Ascending aorta (tissue), 2 donors: ENCODE measurements around the gene PCDHB2. TPM values are rescaled to one million over a fixed set of nuclear protein-coding genes. Genes with fewer than 3 reads are reported as not detected.
"Not testable (repeated sequence)": the region's sequence is repeated elsewhere in the genome, so short reads cannot be mapped to it uniquely, and the experiment has no call there.

ENCODE experiments used
- DNase-seq, 2 donors: peaks; one replicate each; pipeline ENCODE4 v3.0.0-alpha.2; 2019; ENCODE audit warnings: low spot score in 2 of 2
- H3K27ac ChIP-seq, 2 donors: fragments of 200-600 bp; sonication (generic); one replicate each; pipeline ENCODE4 v1.5.1; 2016 to 2017; ENCODE audit warnings: mild to moderate bottlenecking in 1 of 2
- H3K27me3 ChIP-seq: fragments of 200-600 bp; sonication (generic); one replicate; pipeline ENCODE4 v1.5.1; 2017
- H3K36me3 ChIP-seq, 2 donors: fragments of 200-600 bp; sonication (generic); one replicate each; pipeline ENCODE4 v1.5.1; 2016
- H3K4me1 ChIP-seq, 2 donors: fragments of 200-600 bp; sonication (generic); one replicate each; pipeline ENCODE4 v1.5.1; 2016 to 2017; ENCODE audit warnings: mild to moderate bottlenecking in 1 of 2
- H3K4me3 ChIP-seq, 2 donors: fragments of 200-600 bp; sonication (generic); one replicate each; pipeline ENCODE4 v1.5.1; 2016 to 2017; ENCODE audit warnings: mild to moderate bottlenecking in 1 of 2
- H3K9me3 ChIP-seq, 2 donors: fragments of 200-600 bp; sonication (generic); one replicate each; pipeline ENCODE4 v1.5.1; 2016
- CTCF ChIP-seq, 3 experiments: fragments of 200-600 bp in 2 of 3; fragments of 450-650 bp in 1 of 3; sonication (generic) in 2 of 3; IDR thresholded peaks; one replicate each; pipeline ENCODE4 v1.5.1; 2016 to 2019; ENCODE audit warnings: antibody characterized with exemption in 3 of 3, mild to moderate bottlenecking in 1 of 3, moderate library complexity in 1 of 3
- intact Hi-C: fragments of 100-400 bp; cut with DNase I; formaldehyde crosslinking; loops from one replicate; pipeline ENCODE4 v1.15.1; 2023
- total RNA-seq: library from RNA; depleted of rRNA; stranded (reverse); fragments of >200 nt; gene quantifications from one replicate; pipeline ENCODE4 v1.1.0, GENCODE V29; 2016

PCDHB2 gene
- total RNA-seq, 1 donor from 2014 or later = 1.4 TPM

- H3K9me3 ChIP-seq = peaks cover 17 to 48% of the 10 kb centered on the region in 2 donors
- no peak overlapping the region for H3K4me3 ChIP-seq
- H3K27me3 ChIP-seq = no peaks in the 10 kb centered on the region
- DNase-seq = no peak
- H3K36me3 ChIP-seq = no peaks in the 10 kb centered on the region
- intact Hi-C loops = no loop called here
- TF ChIP-seq CTCF (IDR thresholded peaks at IDR 0.05) = no peak
- no peaks in the 10 kb centered on the region for H3K4me1 ChIP-seq
- no peak overlapping the region for H3K27ac ChIP-seq
These were observed 10.9 kb downstream of the PCDHB2 start for GRCh38 chr5:141105350-141105749.

GRCh38 chr5:141119250-141119649 lies 24.8 kb downstream of the PCDHB2 start:
- no peak overlapping the region for H3K4me3 ChIP-seq
- no peak for DNase-seq
- H3K9me3 ChIP-seq = peaks cover 11 to 56% of the 10 kb centered on the region in 2 donors
- no peak overlapping the region for H3K27ac ChIP-seq
- H3K4me1 ChIP-seq = no peaks in the 10 kb centered on the region
- intact Hi-C loops = no loop called here
- no peak for TF ChIP-seq CTCF (IDR thresholded peaks at IDR 0.05)
- H3K36me3 ChIP-seq = no peaks in the 10 kb centered on the region
- no peaks in the 10 kb centered on the region for H3K27me3 ChIP-seq

- Histone ChIP-seq H3K27ac (no peak within 1 kb of the TSS), H3K4me1 (no peaks in the 10 kb centered on the region), H3K27me3 (no peaks in the 10 kb centered on the region), H3K9me3 (peaks cover 11 to 61% of the 10 kb centered on the region in 2 donors), H3K36me3 (no peaks in the 10 kb centered on the region), H3K4me3 (peak within 1 kb of the TSS in 1 of 2 donors; percentile 55)
- intact Hi-C loops = no loop called here
- DNase-seq = no peak
- TF ChIP-seq CTCF (IDR thresholded peaks at IDR 0.05) = peak in 1 of 3 experiments; percentile 17
These were observed 27.1 kb downstream of the PCDHB2 start, which contains the start of gene PCDHB4 for GRCh38 chr5:141121563-141121962. Gene PCDHB4 (plus strand): TSS chr5:141121818. CDS start chr5:141121999, 181 bp downstream.

GRCh38 chr5:141121985-141122384 lies 27.6 kb downstream of the PCDHB2 start:
- Histone ChIP-seq H3K9me3 (peaks cover 11 to 61% of the 10 kb centered on the region in 2 donors), H3K4me3 (peak overlapping the region in 1 of 2 donors; percentile 55), H3K27ac (no peak overlapping the region), H3K4me1 (no peaks in the 10 kb centered on the region), H3K27me3 (no peaks in the 10 kb centered on the region), H3K36me3 (no peaks in the 10 kb centered on the region)
- intact Hi-C loops = no loop called here
- no peak for TF ChIP-seq CTCF (IDR thresholded peaks at IDR 0.05)
- DNase-seq = no peak

- H3K36me3 ChIP-seq, H3K4me1 ChIP-seq, H3K27me3 ChIP-seq, H3K27ac ChIP-seq, DNase-seq, intact Hi-C loops: not testable (repeated sequence)
- Histone ChIP-seq H3K4me3 (peak overlapping the region in 1 of 2 donors; percentile 6), H3K9me3 (peaks cover 16 to 67% of the 10 kb centered on the region in 2 donors)
These were observed 29.2 kb downstream of the PCDHB2 start for GRCh38 chr5:141123396-141124135.

- no peak overlapping the region for H3K4me3 ChIP-seq
- no peaks in the 10 kb centered on the region for H3K27me3 ChIP-seq
- H3K27ac ChIP-seq = no peak overlapping the region
- intact Hi-C loops = no loop called here
- no peak for TF ChIP-seq CTCF (IDR thresholded peaks at IDR 0.05)
- H3K4me1 ChIP-seq = no peaks in the 10 kb centered on the region
- H3K36me3 ChIP-seq = no peaks in the 10 kb centered on the region
- no peak for DNase-seq
- H3K9me3 ChIP-seq = peaks cover 12 to 73% of the 10 kb centered on the region in 2 donors
These were observed 32.9 kb downstream of the PCDHB2 start for GRCh38 chr5:141127305-141127704.
